Measurements from ENCODE around the gene PALLD. TPM values are rescaled to one million over a fixed set of nuclear protein-coding genes. Genes with fewer than 3 reads are reported as not detected.

Gene PALLD
- total RNA-seq, 1 donor from 2014 or later: 179 TPM

DNA sequence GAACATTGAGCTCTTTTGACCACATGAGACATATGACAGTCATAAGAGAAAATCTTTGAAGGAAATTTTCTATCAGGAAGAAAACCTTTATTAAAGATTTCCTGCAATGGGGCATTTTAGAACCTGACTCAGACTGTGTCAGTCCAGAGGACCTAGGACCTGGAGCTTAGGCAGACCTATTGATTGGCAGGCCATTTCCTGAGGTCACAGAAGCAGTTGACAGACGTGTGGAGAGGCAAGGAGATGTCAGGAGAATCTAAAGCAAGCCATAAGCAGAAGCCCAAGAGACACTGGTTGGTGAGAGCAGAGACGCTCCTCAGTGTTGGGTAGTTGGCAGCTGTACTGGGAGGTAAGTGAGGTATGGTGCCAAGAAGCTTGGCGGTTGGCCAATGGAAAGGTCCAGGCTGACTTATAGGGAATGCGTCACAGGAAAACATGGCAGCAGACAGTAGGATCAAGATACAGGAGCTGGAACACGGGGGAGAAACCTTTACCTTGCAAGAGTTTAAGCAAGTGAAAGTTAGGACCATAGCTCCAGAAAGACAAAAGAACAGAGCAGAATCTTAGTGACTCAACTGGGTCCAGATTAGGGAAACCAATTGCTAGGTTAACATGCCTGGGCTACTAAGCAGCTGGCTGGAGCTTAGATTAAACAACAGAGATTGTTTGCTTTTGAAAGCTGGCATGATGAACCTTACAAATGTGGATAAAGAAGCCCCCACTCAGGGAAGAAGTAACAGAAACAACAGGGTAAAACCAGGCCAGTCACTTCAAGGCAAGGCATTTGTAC is 18.6 kb downstream of the PALLD start:
- Histone ChIP-seq H3K4me1 (no peaks in the 10 kb centered on the region), H3K27ac (no peak overlapping the region), H3K4me3 (no peak overlapping the region), H3K9me3 (no peaks in the 10 kb centered on the region), H3K36me3 (no peaks in the 10 kb centered on the region), H3K27me3 (no peaks in the 10 kb centered on the region)
- TF ChIP-seq, protein P1, sequence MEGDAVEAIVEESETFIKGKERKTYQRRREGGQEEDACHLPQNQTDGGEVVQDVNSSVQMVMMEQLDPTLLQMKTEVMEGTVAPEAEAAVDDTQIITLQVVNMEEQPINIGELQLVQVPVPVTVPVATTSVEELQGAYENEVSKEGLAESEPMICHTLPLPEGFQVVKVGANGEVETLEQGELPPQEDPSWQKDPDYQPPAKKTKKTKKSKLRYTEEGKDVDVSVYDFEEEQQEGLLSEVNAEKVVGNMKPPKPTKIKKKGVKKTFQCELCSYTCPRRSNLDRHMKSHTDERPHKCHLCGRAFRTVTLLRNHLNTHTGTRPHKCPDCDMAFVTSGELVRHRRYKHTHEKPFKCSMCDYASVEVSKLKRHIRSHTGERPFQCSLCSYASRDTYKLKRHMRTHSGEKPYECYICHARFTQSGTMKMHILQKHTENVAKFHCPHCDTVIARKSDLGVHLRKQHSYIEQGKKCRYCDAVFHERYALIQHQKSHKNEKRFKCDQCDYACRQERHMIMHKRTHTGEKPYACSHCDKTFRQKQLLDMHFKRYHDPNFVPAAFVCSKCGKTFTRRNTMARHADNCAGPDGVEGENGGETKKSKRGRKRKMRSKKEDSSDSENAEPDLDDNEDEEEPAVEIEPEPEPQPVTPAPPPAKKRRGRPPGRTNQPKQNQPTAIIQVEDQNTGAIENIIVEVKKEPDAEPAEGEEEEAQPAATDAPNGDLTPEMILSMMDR (IDR thresholded peaks at IDR 0.05): no peak
- DNase-seq (no peak), ATAC-seq (no peak)
- intact Hi-C loops (cut with DNase I): no loop called here

DNA sequence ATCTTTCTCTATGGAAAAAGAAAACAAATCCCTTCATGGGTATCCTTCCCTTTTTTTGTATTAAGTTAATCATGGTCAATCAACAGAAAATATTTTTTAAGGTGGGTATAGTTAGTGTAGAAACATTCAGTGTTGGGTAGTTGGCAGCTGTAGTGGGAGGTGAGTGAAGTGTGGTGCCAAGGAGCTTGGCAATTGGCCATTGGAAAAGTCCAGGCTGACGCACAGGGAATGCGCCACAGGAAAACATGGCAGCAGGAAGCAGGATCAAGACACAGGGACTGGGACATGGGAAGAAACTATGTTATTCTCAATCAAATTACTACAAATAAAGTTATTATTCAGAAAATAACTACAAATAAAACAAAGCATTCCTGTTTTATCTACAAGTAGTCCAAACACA is 20.0 kb downstream of the PALLD start:
- TF ChIP-seq, protein P1 (IDR thresholded peaks at IDR 0.05): no peak
- no peak for ATAC-seq
- no peak for DNase-seq
- intact Hi-C loops (cut with DNase I): no loop called here
- Histone ChIP-seq H3K36me3 (no peaks in the 10 kb centered on the region), H3K9me3 (no peaks in the 10 kb centered on the region), H3K27me3 (no peaks in the 10 kb centered on the region), H3K4me3 (no peak overlapping the region), H3K27ac (no peak overlapping the region), H3K4me1 (no peaks in the 10 kb centered on the region)

DNA sequence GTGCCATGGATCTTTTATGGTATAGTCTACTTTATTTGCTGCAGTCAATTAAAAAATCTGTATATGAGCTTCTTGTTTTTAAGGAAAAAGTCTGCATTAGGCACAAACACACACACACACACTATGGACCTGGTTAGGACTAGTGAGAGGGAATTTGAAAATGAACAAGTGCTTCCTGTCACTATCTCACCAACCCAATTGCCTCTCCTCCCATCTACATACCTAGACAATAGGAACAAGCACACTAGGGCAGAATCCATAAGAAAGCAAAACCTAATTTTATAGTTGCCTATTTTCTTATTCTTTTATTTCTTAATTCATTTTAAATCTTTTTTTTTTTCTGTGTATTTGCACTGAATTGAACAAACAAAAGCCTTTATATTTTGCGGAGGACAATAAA is 22.7 kb downstream of the PALLD start:
- intact Hi-C loops (cut with DNase I): no loop called here
- TF ChIP-seq, protein P1 (IDR thresholded peaks at IDR 0.05): no peak
- DNase-seq: no peak

DNA sequence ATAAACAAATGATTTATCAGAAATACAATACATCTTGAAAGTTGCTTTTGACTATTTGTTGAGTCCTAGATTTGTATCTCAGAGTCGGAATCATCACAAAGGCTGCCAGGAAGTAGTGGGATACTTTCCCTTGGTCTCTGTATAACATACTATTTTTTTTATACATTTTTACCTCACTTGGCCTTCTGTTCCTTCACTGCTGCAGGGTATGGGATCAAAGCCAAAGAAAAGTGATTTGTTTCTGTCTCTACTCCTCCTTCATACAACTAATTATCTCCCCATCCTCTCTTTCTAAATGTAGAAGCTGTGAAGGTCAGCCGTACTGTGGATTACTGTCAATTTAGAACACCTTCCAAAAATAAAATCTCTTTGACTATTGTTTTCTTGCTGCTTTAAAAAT is 24.9 kb downstream of the PALLD start:
- Histone ChIP-seq H3K27ac (no peak overlapping the region), H3K27me3 (no peaks in the 10 kb centered on the region), H3K4me1 (no peaks in the 10 kb centered on the region), H3K4me3 (no peak overlapping the region), H3K36me3 (no peaks in the 10 kb centered on the region), H3K9me3 (no peaks in the 10 kb centered on the region)
- DNase-seq (no peak), ATAC-seq (no peak)
- TF ChIP-seq, protein P1 (IDR thresholded peaks at IDR 0.05): no peak
- intact Hi-C loops (cut with DNase I): no loop called here

More for the DNA sequence above, 22.7 kb downstream of the PALLD start:
- Histone ChIP-seq H3K27ac (no peak overlapping the region), H3K36me3 (no peaks in the 10 kb centered on the region), H3K4me3 (no peak overlapping the region), H3K9me3 (no peaks in the 10 kb centered on the region), H3K4me1 (no peaks in the 10 kb centered on the region), H3K27me3 (no peaks in the 10 kb centered on the region)
- ATAC-seq: no peak

DNA sequence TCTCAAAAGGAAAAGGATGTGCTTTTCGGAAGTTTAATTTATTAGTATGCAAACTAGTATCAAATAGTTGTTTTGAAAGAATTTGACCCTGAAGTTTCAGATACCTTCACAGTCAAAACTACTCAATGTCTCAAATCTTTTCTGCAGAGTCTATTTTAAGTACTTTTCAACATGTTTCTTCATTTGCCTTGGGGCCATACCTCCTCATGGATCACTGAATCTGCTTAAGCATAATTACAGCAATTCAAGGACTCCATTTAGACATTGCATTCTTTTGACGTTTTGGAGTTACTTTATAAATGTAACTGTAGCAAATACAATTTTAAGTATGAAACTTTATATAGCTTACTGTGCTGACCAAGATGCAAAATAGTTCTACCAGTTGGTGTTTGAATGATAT is 25.5 kb downstream of the PALLD start:
- intact Hi-C loops (cut with DNase I): no loop called here
- no peak for ATAC-seq
- no peak overlapping the region for H3K27ac ChIP-seq

More for the DNA sequence above, 25.5 kb downstream of the PALLD start:
- DNase-seq: no peak
- Histone ChIP-seq H3K4me1 (no peaks in the 10 kb centered on the region), H3K27me3 (no peaks in the 10 kb centered on the region), H3K4me3 (no peak overlapping the region), H3K9me3 (no peaks in the 10 kb centered on the region), H3K36me3 (no peaks in the 10 kb centered on the region)
- TF ChIP-seq, protein P1 (IDR thresholded peaks at IDR 0.05): no peak

Data from upper lobe of right lung (tissue), 1 donor.